Measurements from ENCODE around the gene GEMIN5. TPM values are rescaled to one million over a fixed set of nuclear protein-coding genes. Genes with fewer than 3 reads are reported as not detected.

Gene GEMIN5
- total and polyA plus RNA-seq, 2 of the 4 experiments (the other 2 are of a cell fraction), result 9.0 to 31.5 TPM

GRCh38 chr5:154841273-154841661 is 96.7 kb downstream of the GEMIN5 start:
- no peak overlapping the region for H2BK15ac ChIP-seq (ENCODE audit: low read depth, low read length)
- no peak overlapping the region for H2AK5ac ChIP-seq (ENCODE audit: low read depth, low read length)
- no peak overlapping the region for H2AFZ ChIP-seq (replicated peaks; ENCODE audit: low read length, poor library complexity)
- H3K4me1 ChIP-seq (ENCODE audit: control insufficient read depth, insufficient read depth, low read length), result no peaks in the 10 kb centered on the region
- no peak overlapping the region for H2BK5ac ChIP-seq (ENCODE audit: low read depth, low read length, poor library complexity, severe bottlenecking)
- no peak overlapping the region for H2AK9ac ChIP-seq (replicated peaks; ENCODE audit: low read depth, low read length, poor library complexity)
- no peak overlapping the region for H3K4me3 ChIP-seq (ENCODE audit: insufficient read depth, low read depth, low read length)
- in situ Hi-C loops (cut with MboI; ENCODE audit: low sequenced_read_pairs) (no loop called here), intact Hi-C loops (cut with micrococcal nuclease) (no loop called here), dilution Hi-C loops (cut with HindIII; ENCODE audit: low sequenced_read_pairs, unreplicated experiment) (no loop called here)
- TF ChIP-seq MXI1 (IDR thresholded peaks at IDR 0.05; ENCODE audit: borderline replicate concordance, low read depth, low read length), result no peak
- no peak for TF ChIP-seq BHLHE40 (IDR thresholded peaks at IDR 0.05; ENCODE audit: low read depth, low read length)
- TF ChIP-seq ELK1 (IDR thresholded peaks at IDR 0.05; ENCODE audit: borderline replicate concordance, low read depth, low read length), result no peak
- no peak for TF ChIP-seq USF2 (IDR thresholded peaks at IDR 0.05; ENCODE audit: low read depth, low read length)
- no peak for TF ChIP-seq CHD1 (IDR thresholded peaks at IDR 0.05; ENCODE audit: low read depth, low read length)
- no peak for TF ChIP-seq CEBPB (IDR thresholded peaks at IDR 0.05; ENCODE audit: low read depth, low read length)
- TF ChIP-seq RCOR1 (IDR thresholded peaks at IDR 0.05; ENCODE audit: insufficient replicate concordance, low read length), result no peak
- no peak for TF ChIP-seq SMC3 (IDR thresholded peaks at IDR 0.05; ENCODE audit: low read depth, low read length)
- no peak for TF ChIP-seq POLR2A (IDR thresholded peaks at IDR 0.05; ENCODE audit: low read depth, low read length)
- TF ChIP-seq NFE2L2 (IDR thresholded peaks at IDR 0.05; ENCODE audit: low read depth, low read length), result no peak
- no peak for TF ChIP-seq RFX5 (IDR thresholded peaks at IDR 0.05; ENCODE audit: low read depth, low read length)
- TF ChIP-seq CTCF (conservative IDR thresholded peaks at IDR 0.05; ENCODE audit: low read depth, low read length), result no peak
- no peak for TF ChIP-seq MAFK (IDR thresholded peaks at IDR 0.05; ENCODE audit: low read depth, low read length)
- TF ChIP-seq RAD21 (IDR thresholded peaks at IDR 0.05; ENCODE audit: low read length), result no peak
- no peak for TF ChIP-seq FOS (IDR thresholded peaks at IDR 0.05; ENCODE audit: low read depth, low read length)
- no peak for TF ChIP-seq MAZ (IDR thresholded peaks at IDR 0.05; ENCODE audit: borderline replicate concordance, low read depth, low read length)
- no TSS peak for BruUV-seq (replicated peaks)
- no peak overlapping the region for H4K91ac ChIP-seq (ENCODE audit: insufficient read depth, low read depth, low read length)
- no peak overlapping the region for H3K18ac ChIP-seq (ENCODE audit: low read depth, low read length)
- no peak overlapping the region for H4K5ac ChIP-seq (ENCODE audit: low read depth, low read length)
- H3K9ac ChIP-seq (ENCODE audit: low read depth, low read length), result no peak overlapping the region
- no peak overlapping the region for H3K23ac ChIP-seq (ENCODE audit: low read depth, low read length)
- H3K27me3 ChIP-seq (ENCODE audit: control insufficient read depth, insufficient read depth, low read length), result no peaks in the 10 kb centered on the region
- no peaks in the 10 kb centered on the region for H3K9me3 ChIP-seq (ENCODE audit: control insufficient read depth, insufficient read depth, low read length)
- H3K14ac ChIP-seq (replicated peaks; ENCODE audit: low read depth, low read length), result no peak overlapping the region; the same call in 1 of the 2 replicates
- no peak overlapping the region for H2BK120ac ChIP-seq (ENCODE audit: low read depth, low read length)
- no peaks in the 10 kb centered on the region; the same call in 1 of the 2 replicates for H4K20me1 ChIP-seq (ENCODE audit: insufficient read depth, low read length)
- ChIA-PET POLR2A (ENCODE audit: unreplicated experiment) (no interaction called here), CTCF (interaction anchor here (1.2 kb wide), 1 partner anchor 9 kb away, joined by 3 read pairs; the partner anchor contains the start of gene FAXDC2)
- H3K56ac ChIP-seq (ENCODE audit: extremely low read depth, insufficient read depth, low read length), result no peak overlapping the region
- H3K9me1 ChIP-seq (ENCODE audit: insufficient read depth, low read length), result peaks cover 5% of the 10 kb centered on the region; the same call in 1 of the 2 replicates
- no peak overlapping the region for H3K27ac ChIP-seq (ENCODE audit: insufficient read depth, low read length)
- no peak overlapping the region for H2BK20ac ChIP-seq (ENCODE audit: low read depth, low read length)
- no peaks in the 10 kb centered on the region; a peak in 1 of 4 replicates for H3K79me1 ChIP-seq (ENCODE audit: low read depth in 1 of 2, low read length in 2 of 2)
- ATAC-seq (ENCODE audit: low read depth), result no peak
- H4K8ac ChIP-seq (ENCODE audit: low read depth in 2 of 2, low read length in 2 of 2), result no peak overlapping the region
- peaks cover 10% of the 10 kb centered on the region for H3K36me3 ChIP-seq (ENCODE audit: control insufficient read depth, insufficient read depth, low read length)
- no peak overlapping the region for H3K4ac ChIP-seq (ENCODE audit: low read depth, low read length)
- DNase-seq, result no peak
- H3K4me2 ChIP-seq (ENCODE audit: low read depth, low read length), result no peak overlapping the region

Data from IMR-90 (cell line).